NOMO-1 treated with DMSO at 0.1 percent for 48 hours (cell line): ENCODE results near the gene DNAJB6.
A peak's percentile ranks its signal among the peaks of the same experiment; 100 is the strongest.

Experiments
- DNase-seq: peaks from one replicate; lab custom pipeline; 2025; ENCODE audit not compliant: unreplicated experiment; lab: John Stamatoyannopoulos, UW

Gene DNAJB6

GRCh38 chr7:157336383-157337315 lies at the start of gene DNAJB6:
Gene DNAJB6 (plus strand): TSS chr7:157337004. CDS start chr7:157358573, 21,569 bp downstream.
- DNase-seq: peak; percentile 53

GRCh38 chr7:157291404-157292080 lies 45.3 kb upstream of the DNAJB6 start:
- no peak for DNase-seq

DNA sequence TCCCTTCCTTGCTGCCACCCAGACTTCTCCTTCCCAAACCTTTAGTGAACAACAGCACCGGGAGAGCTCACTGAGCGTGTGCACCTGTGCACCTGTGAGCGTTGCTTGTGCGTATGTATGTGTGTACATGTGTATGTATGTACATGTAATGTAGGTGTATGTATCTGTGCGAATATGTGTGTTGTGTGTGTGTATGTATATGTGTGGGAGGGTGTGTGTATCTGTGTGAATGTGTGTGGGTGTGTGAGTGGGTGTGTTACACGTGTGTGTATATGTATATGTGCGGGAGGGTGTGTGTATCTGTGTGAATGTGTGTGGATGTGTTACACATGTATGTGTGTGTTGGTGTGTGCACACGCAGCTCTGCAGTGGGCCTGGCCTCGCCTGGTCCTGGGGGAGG lies 44.5 kb upstream of the DNAJB6 start:
- DNase-seq: no peak

DNA sequence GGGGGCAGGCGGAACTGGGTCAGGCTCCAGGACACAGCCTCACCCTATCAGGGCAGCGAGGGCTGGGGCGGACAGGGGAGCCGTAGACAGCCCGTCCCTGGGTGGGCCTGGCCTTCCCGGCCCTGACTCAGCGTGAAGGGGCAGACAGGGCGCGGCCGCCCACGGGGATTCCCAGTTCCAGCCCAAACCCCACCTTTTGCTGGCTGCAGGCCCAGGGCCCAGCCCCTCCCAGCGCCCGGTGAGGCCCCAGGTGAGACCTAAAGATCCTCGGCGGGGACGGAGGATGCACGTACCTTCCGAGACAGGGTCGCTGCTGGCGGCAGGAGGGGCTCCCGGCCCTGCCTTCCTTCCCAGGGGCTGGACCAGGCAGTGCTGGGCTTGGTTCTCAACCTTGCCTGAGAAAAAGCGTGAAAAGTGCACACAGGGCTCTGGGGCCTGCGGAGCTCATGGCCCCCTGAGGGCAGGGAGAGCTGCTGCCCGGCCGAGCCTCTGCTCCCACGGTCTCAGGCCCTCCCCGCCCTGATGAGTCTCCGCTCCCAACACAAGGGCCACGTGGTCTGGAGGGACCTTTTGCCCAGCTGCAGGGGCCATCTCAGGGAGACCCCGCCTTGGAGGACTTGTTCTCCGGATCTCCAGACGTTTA lies 43.9 kb upstream of the DNAJB6 start:
- DNase-seq: no peak

DNA sequence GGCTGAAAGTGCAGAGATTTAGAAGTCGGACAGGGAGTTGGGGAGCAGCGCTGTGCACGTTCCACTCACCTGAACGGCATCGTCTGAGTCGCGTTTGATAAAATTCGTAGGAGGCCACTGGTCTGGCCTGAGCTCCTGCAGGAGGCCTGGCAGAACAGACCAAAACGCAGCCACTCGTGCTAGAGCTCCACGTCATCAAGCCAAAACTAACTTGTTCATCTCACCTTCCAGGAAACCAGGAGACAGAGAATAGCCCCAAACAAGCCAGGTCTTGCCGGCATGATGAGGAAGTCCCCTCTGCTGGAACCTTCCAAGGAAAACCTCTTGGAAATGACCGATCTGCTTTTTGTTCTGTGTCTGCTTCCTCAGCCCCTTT lies 43.4 kb upstream of the DNAJB6 start:
- no peak for DNase-seq

GRCh38 chr7:157294773-157295172 lies 42.0 kb upstream of the DNAJB6 start:
- no peak for DNase-seq

DNA sequence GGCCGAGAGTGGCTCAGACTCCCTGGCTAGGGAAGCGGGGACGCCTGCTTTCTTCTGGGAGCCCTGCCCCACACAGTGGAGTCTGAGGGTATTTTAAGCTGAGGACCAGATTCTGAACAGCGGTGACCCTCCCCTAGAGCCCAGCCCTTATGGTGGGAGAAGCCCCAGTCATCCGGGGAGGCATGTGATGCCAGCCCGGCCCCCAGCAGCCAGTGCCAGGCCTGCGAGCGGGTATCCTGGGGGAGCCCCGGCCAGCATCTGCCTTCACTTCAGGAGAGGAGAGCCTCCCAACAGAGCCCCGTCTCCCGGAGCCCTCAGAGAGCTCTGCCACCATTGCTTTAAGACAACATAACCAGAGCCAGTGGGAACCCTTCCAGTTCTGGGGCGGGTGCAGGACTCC lies 41.5 kb upstream of the DNAJB6 start:
- no peak for DNase-seq

GRCh38 chr7:157297185-157297584 lies 39.6 kb upstream of the DNAJB6 start:
- DNase-seq: no peak

GRCh38 chr7:157299317-157299612 lies 37.5 kb upstream of the DNAJB6 start:
- DNase-seq: no peak

DNA sequence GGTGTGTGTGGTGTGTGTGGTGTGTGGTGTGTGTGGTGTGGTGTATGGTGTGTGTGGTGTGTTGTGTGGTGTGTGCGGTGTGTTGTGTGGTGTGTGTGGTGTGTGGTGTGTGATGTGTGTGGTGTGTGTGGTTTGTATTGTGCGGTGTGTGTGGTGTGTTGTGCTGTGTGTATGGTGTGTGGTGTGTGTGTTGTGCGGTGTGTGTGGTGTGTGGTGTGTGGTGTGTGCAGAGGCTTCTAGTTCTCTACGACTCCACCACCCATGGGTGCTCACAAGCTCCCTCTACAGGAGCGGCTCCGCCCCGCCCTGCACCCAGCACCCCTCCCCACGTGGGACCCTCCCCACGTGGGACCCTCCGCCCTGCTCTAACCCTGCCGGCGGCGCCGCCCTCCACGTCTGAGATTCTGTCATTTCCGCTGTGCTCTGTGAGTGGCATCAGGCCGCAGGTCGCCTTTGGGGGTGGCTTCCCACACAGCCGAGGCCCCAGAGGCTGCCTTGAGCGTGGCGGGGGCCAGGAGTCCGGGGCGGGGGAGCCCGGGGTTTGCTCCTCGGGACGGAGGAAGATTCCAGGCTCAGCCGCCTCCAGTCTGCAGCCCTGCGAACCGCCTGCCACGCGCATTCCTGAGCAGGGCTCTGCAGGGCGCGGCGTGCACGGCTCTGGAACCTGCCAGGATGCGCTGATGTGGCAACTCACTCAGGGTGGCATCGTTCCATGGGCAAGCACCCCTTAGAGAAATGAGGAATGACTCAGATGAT lies 37.0 kb upstream of the DNAJB6 start:
- no peak for DNase-seq

DNA sequence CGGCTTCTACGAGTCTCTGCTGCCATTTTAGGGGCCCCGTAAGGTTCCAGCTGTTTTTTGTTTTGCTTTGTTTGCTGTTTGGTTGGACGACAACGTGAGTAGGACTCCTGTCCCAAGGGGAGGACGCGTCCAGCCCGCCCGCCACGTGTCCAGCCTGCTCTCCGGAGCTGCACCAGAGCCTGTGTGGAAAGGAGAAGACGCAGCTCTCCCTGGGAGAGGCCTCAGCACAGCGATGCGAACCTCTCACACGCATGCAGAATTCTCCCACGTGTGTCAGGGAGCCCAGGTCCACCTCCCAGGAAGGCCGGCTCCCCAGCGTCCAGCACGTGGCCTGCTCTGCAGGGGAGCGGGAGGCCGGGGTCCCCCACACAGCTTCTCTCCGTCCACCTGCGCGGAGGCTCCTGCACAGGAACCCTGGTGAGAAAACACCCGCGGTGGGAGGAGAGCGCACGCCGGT lies 36.4 kb upstream of the DNAJB6 start:
- no peak for DNase-seq

DNA sequence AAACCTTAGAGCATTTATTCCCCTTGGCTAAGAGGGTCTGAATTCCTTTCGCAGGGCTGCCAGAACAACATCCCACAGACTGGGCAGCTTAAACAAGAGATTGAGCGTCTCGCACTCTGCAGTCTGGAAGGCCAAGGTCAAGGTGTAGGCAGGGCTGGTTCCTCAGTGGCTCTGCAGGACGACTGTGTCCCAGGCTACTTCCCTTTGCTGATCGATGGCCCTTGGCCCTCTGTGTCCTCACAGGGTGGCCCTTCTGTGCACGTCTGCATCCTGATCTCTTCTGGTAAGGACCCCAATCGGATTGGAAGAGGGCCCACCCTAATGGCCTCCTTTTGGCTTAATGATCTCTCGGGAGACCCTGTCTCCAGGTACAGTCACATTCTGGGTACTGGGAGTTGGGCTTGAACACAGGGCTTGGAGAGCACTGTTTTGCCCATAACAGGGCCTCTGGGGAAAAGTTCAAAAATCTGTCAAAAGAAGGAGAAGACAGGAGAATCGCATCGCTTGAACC lies 35.1 kb upstream of the DNAJB6 start:
- DNase-seq: no peak

- DNase-seq: no peak
These were observed 29.7 kb upstream of the DNAJB6 start for GRCh38 chr7:157306846-157307838.

DNA sequence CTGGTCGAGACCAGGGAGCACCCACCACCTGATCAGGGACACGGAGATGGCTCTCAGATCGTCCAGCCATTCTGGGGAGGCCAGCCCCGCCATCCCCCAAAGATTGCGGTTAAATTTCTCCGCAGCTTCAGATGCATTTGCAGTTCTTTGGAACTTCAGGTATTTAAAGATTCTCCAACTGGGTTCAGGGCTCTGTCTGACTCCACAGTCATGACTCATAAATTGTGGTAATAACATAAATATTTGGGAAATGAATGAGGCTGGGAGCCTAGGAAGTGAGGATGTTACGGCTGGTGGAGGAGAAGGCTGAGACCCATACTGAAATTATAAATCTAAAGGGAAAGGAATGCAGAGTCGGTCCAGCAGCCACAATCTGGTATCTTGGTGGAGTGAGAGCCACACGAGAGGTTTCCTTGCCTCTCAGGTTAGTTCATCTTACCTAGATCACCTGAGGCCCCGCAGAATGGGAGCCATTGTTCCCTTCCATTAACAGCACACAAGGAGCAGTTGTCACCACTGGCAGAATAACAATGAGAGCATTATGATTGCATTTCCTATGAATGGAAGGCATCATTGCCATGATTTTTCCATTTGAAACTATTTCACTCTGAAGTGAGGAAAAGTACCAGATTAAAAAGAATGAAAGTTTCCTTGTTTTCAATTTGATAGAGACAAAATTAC lies 26.7 kb upstream of the DNAJB6 start:
- no peak for DNase-seq

DNA sequence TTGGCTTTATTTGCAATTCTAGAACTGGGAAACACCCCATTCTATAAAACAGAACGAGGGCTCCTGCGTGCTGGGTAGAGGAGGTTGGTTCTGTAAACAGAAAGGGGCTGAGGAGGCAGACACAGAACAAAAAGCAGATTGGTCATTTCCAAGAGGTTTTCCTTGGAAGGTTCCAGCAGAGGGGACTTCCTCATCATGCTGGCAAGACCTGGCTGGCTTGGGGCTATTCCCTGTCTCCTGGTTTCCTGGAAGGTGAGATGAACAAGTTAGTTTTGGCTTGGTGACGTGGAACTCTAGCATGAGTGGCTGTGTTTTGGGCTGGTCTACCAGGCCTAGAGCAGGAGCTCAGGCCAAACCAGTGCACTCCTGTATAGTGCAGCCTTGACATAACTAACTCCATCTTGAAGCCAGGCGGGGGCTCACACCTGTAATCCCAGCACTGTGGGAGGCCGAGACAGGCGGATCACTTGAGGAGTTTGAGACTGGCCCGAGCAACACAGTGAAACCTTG lies 26.1 kb upstream of the DNAJB6 start:
- no peak for DNase-seq

GRCh38 chr7:157312941-157313340 lies 23.9 kb upstream of the DNAJB6 start:
- no peak for DNase-seq

DNA sequence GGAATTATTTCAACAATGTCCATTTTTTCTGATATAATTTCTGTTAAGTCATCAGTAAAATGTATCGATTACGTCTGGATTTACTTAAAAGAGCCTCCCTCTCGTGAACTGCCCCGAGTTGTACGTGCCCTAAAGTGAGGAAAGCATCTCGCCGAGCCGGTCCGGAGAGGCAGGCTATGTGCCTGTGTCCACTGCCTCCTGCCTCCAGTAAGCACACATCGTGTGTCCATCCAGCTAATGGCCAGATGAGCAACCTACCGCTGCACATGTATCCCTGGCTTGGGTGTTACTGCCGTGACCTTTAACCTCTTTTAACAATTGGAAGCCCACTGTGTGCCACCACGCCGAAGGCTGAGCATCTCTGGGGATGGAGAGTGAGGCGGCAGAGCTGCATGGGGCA lies 23.2 kb upstream of the DNAJB6 start:
- no peak for DNase-seq

- peak; percentile 52 for DNase-seq
These were observed 18.6 kb upstream of the DNAJB6 start for GRCh38 chr7:157318015-157318706.
